ENCODE measurements around the gene TAS2R41. TPM values are rescaled to one million over a fixed set of nuclear protein-coding genes. Genes with fewer than 3 reads are reported as not detected.

The TAS2R41 gene
- total and polyA plus RNA-seq, 2 of the 4 experiments (the other 2 are of a cell fraction), result not detected

GRCh38 chr7:143449793-143450192, 27.9 kb upstream of the TAS2R41 start:
- H2BK15ac ChIP-seq (ENCODE audit: low read depth, low read length), result no peak overlapping the region
- no peak overlapping the region for H4K91ac ChIP-seq (ENCODE audit: insufficient read depth, low read depth, low read length)
- ATAC-seq (ENCODE audit: low read depth) (no peak), DNase-seq (no peak)
- no peak overlapping the region for H4K5ac ChIP-seq (ENCODE audit: low read depth, low read length)
- H2AK5ac ChIP-seq (ENCODE audit: low read depth, low read length), result no peak overlapping the region
- H2BK20ac ChIP-seq (ENCODE audit: low read depth, low read length), result no peak overlapping the region
- no peak overlapping the region for H3K4me3 ChIP-seq (ENCODE audit: insufficient read depth, low read depth, low read length)
- H2BK120ac ChIP-seq (ENCODE audit: low read depth, low read length), result no peak overlapping the region
- no peak overlapping the region for H3K4ac ChIP-seq (ENCODE audit: low read depth, low read length)
- no peak overlapping the region for H3K4me2 ChIP-seq (ENCODE audit: low read depth, low read length)
- H3K23ac ChIP-seq (ENCODE audit: low read depth, low read length), result no peak overlapping the region
- BruUV-seq (replicated peaks), result no TSS peak
- TF ChIP-seq MAZ (IDR thresholded peaks at IDR 0.05; ENCODE audit: borderline replicate concordance, low read depth, low read length) (no peak), USF2 (IDR thresholded peaks at IDR 0.05; ENCODE audit: low read depth, low read length) (no peak), SMC3 (IDR thresholded peaks at IDR 0.05; ENCODE audit: low read depth, low read length) (no peak), RFX5 (IDR thresholded peaks at IDR 0.05; ENCODE audit: low read depth, low read length) (no peak), MXI1 (IDR thresholded peaks at IDR 0.05; ENCODE audit: borderline replicate concordance, low read depth, low read length) (no peak), CEBPB (IDR thresholded peaks at IDR 0.05; ENCODE audit: low read depth, low read length) (no peak), RCOR1 (IDR thresholded peaks at IDR 0.05; ENCODE audit: insufficient replicate concordance, low read length) (no peak), FOS (IDR thresholded peaks at IDR 0.05; ENCODE audit: low read depth, low read length) (no peak), CHD1 (IDR thresholded peaks at IDR 0.05; ENCODE audit: low read depth, low read length) (no peak), BHLHE40 (IDR thresholded peaks at IDR 0.05; ENCODE audit: low read depth, low read length) (no peak), CTCF (conservative IDR thresholded peaks at IDR 0.05; ENCODE audit: low read depth, low read length) (no peak)
- no peak overlapping the region for H2BK5ac ChIP-seq (ENCODE audit: low read depth, low read length, poor library complexity, severe bottlenecking)
- CTCF ChIA-PET, result interaction anchor here (1.0 kb wide), 1 partner anchor 15 kb away, joined by 3 read pairs; no protein-coding TSS in a partner anchor
- H2AFZ ChIP-seq (replicated peaks; ENCODE audit: low read length, poor library complexity), result no peak overlapping the region
- no peak overlapping the region for H4K8ac ChIP-seq (ENCODE audit: low read depth in 2 of 2, low read length in 2 of 2)
- H3K79me1 ChIP-seq (ENCODE audit: low read depth in 1 of 2, low read length in 2 of 2), result no peaks in the 10 kb centered on the region
- H3K9ac ChIP-seq (ENCODE audit: low read depth, low read length), result no peak overlapping the region
- dilution Hi-C loops (cut with HindIII; ENCODE audit: low sequenced_read_pairs, unreplicated experiment) (no loop called here), in situ Hi-C loops (cut with MboI; ENCODE audit: low sequenced_read_pairs) (loop anchor here (25.0 kb wide), 1 partner anchor 437 kb away; no protein-coding TSS in a partner anchor), intact Hi-C loops (cut with micrococcal nuclease) (no loop called here)
- H3K56ac ChIP-seq (ENCODE audit: extremely low read depth, insufficient read depth, low read length), result no peak overlapping the region
- H3K18ac ChIP-seq (ENCODE audit: low read depth, low read length), result no peak overlapping the region
- no peaks in the 10 kb centered on the region for H4K20me1 ChIP-seq (ENCODE audit: insufficient read depth, low read length)
- POLR2A ChIA-PET (ENCODE audit: unreplicated experiment), result no interaction called here
- H3K9me1 ChIP-seq (ENCODE audit: insufficient read depth, low read length), result 0 out of 2 replicates have a peak, but pooled peaks cover 2% of the 10 kb centered on the region
- H2AK9ac ChIP-seq (replicated peaks; ENCODE audit: low read depth, low read length, poor library complexity), result no peak overlapping the region
- no peak overlapping the region for H3K14ac ChIP-seq (replicated peaks; ENCODE audit: low read depth, low read length)
- no peak overlapping the region for H3K27ac ChIP-seq (ENCODE audit: insufficient read depth, low read length)
- no peaks in the 10 kb centered on the region for H3K9me3 ChIP-seq (ENCODE audit: control insufficient read depth, insufficient read depth, low read length)
- peaks cover 4% of the 10 kb centered on the region; the same call in 1 of the 2 replicates for H3K27me3 ChIP-seq (ENCODE audit: control insufficient read depth, insufficient read depth, low read length)
- H3K36me3 ChIP-seq (ENCODE audit: control insufficient read depth, insufficient read depth, low read length), result no peaks in the 10 kb centered on the region
- peaks cover 1% of the 10 kb centered on the region; the same call in 1 of the 2 replicates for H3K4me1 ChIP-seq (ENCODE audit: control insufficient read depth, insufficient read depth, low read length)
- WGBS, 2 experiments (ENCODE audit: extremely low coverage in 2 of 2, insufficient read length in 1 of 2), result no CpG with 5 or more reads among the region's 3 CpGs

Data from IMR-90 (cell line).